Karpas-422 (cell line): ENCODE measurements around the gene SPRR3. TPM values are rescaled to one million over a fixed set of nuclear protein-coding genes. Genes with fewer than 3 reads are reported as not detected.
"Not testable (repeated sequence)": the region's sequence is repeated elsewhere in the genome, so short reads cannot be mapped to it uniquely, and the experiment has no call there.

ENCODE experiments used
- DNase-seq: peaks from one replicate; pipeline ENCODE4 v3.0.0-alpha.2; 2015
- H2AFZ ChIP-seq: fragments of 200-600 bp; sonication (generic); 2 replicates; pipeline ENCODE4 v1.6.1; 2014; ENCODE audit warnings: antibody characterized with exemption, low read length, mixed read lengths
- H3K27ac ChIP-seq: fragments of 200-600 bp; sonication (generic); 2 replicates; pipeline ENCODE4 v1.5.1; 2014; ENCODE audit warnings: mild to moderate bottlenecking, low read length, moderate library complexity
- H3K27me3 ChIP-seq: fragments of 200-600 bp; sonication (generic); 2 replicates; pipeline ENCODE4 v1.6.1; 2014; ENCODE audit warnings: low read length, mixed read lengths
- H3K36me3 ChIP-seq: fragments of 200-600 bp; sonication (generic); 2 replicates; pipeline ENCODE4 v1.6.1; 2014; ENCODE audit warnings: low read length, mixed read lengths; ENCODE audit not compliant: insufficient read depth
- H3K4me1 ChIP-seq: fragments of 200-600 bp; sonication (generic); 2 replicates; pipeline ENCODE4 v1.6.1; 2014; ENCODE audit warnings: mild to moderate bottlenecking, low read length, mixed read lengths
- H3K4me2 ChIP-seq: fragments of 200-600 bp; sonication (generic); 2 replicates; pipeline ENCODE4 v1.6.1; 2014; ENCODE audit warnings: low read length, low read depth, mild to moderate bottlenecking; ENCODE audit not compliant: poor library complexity, severe bottlenecking
- H3K4me3 ChIP-seq: fragments of 200-600 bp; sonication (generic); 2 replicates; pipeline ENCODE4 v1.5.1; 2014; ENCODE audit warnings: mild to moderate bottlenecking, antibody characterized with exemption, low read length, mixed read lengths
- H3K79me2 ChIP-seq: fragments of 200-600 bp; sonication (generic); 2 replicates; pipeline ENCODE4 v1.6.1; 2014; ENCODE audit warnings: mild to moderate bottlenecking, low read length, mixed read lengths
- H3K9ac ChIP-seq: fragments of 200-600 bp; sonication (generic); 2 replicates; pipeline ENCODE4 v1.6.0; 2014; ENCODE audit warnings: low read length
- H3K9me2 ChIP-seq: fragments of 200-600 bp; sonication (generic), shearing (Covaris generic); replicated peaks from 2 replicates; pipeline ENCODE4 v1.6.0; 2014; ENCODE audit warnings: mild to moderate bottlenecking, low read length, moderate library complexity; ENCODE audit not compliant: insufficient read depth
- H3K9me3 ChIP-seq: fragments of 300-700, 200-600 bp; sonication (generic); 2 replicates; pipeline ENCODE4 v1.6.1; 2014; ENCODE audit warnings: low read length, mixed read lengths
- H4K20me1 ChIP-seq: fragments of 200-600 bp; sonication (generic); 2 replicates; pipeline ENCODE4 v1.6.1; 2014; ENCODE audit warnings: mild to moderate bottlenecking, antibody characterized with exemption, low read length, low read depth; ENCODE audit not compliant: insufficient read depth
- total RNA-seq: library from RNA; depleted of rRNA; stranded (reverse); fragments of >200 nt; shearing (Covaris generic); gene quantifications from 2 replicates; pipeline ENCODE4 v1.2.3, GENCODE V29; 2014; ENCODE audit warnings: low replicate concordance

The SPRR3 gene
- total RNA-seq, 1 experiment from 2014 or later = not detected

DNA sequence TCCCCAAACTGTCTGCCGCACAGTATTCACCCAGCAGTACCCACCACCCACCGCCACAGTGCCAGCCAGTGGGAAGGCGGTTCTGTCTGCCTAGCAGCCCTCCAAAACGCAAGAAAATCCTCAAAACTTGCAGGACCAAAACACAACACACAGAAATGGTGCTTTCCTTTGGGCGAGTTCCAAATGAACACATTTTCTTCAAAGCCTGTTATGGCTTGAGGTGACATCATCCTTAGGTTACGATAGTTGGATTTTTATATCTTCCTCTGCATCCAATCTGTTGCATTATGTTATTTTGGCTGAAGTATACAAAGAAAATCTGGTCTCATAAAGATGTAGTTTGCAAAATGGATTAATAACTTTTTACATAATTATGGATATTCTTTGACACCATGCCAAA lies 8.4 kb upstream of the SPRR3 start:
- Histone ChIP-seq H3K4me3 (no peak overlapping the region), H3K27me3 (no peaks in the 10 kb centered on the region), H3K79me2 (no peaks in the 10 kb centered on the region), H3K9me2 (no peaks in the 10 kb centered on the region), H3K9ac (no peak overlapping the region), H4K20me1 (no peaks in the 10 kb centered on the region), H2AFZ (no peak overlapping the region), H3K4me1 (0 out of 2 replicates have a peak, but pooled peaks cover 4% of the 10 kb centered on the region), H3K4me2 (no peak overlapping the region), H3K9me3 (no peaks in the 10 kb centered on the region), H3K36me3 (no peaks in the 10 kb centered on the region), H3K27ac (no peak overlapping the region)
- DNase-seq = no peak

DNA sequence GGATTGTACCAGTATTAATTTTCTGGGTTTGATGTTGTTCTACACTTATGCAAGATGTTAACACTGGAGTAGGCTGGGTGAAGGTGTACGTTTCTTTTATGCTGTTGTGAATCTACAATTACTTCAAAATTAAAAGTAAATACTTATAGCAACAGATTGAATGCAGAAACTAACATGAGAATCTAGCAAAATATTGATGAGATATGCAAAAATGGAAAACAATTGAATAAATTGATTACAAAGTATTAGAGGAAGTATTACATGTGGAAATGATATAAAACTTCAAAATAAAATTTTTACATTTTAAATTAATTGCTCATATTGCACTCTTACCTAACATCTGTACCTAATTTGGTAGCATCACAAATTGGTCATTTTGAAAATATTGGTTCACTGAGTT lies 5.7 kb upstream of the SPRR3 start:
- Histone ChIP-seq H3K9me3 (no peaks in the 10 kb centered on the region), H2AFZ (no peak overlapping the region), H3K4me2 (no peak overlapping the region), H3K79me2 (no peaks in the 10 kb centered on the region), H4K20me1 (no peaks in the 10 kb centered on the region), H3K27me3 (no peaks in the 10 kb centered on the region), H3K9ac (no peak overlapping the region), H3K4me3 (no peak overlapping the region), H3K36me3 (no peaks in the 10 kb centered on the region), H3K27ac (no peak overlapping the region), H3K9me2 (no peaks in the 10 kb centered on the region), H3K4me1 (no peaks in the 10 kb centered on the region)
- no peak for DNase-seq

DNA sequence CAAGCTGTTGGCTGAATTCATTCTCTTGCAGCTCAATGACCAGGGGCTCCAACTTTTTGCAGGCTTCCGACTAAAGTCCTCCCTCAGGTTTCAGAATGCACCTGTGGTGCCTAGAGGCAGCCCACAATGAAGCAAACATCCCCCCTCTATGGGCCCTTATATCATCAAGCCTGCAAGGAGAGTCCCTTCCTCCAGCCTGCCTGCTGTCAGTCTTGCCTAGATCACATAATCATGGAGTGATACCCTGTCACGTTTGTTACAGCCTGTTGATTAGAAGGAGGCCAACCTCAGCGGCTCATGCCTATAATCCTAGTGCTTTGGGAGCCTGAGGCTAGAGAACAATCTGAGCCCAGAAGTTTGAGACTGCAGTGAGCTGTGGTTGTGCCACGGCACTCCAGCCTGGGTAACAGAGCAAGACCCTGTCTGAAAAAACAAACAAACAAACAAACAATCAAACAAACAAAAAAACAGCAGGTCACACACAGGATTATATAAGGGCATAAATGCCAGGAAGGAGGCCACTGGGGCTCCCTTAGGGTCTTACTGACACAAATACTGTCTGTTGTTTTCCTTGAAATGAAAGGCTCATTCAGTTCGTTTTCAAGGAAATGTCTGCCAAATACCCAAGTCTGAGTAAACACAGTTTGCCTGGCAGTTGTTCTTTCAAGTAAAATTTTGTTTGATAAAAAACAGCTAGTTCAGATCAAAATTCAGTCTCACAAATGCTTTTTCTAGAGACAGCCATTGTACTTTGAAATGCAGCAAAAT lies 4.7 kb upstream of the SPRR3 start:
- Histone ChIP-seq H3K4me1 (no peaks in the 10 kb centered on the region), H4K20me1 (no peaks in the 10 kb centered on the region), H3K9me3 (no peaks in the 10 kb centered on the region), H3K27ac (no peak overlapping the region), H3K9ac (no peak overlapping the region), H3K4me3 (no peak overlapping the region), H3K9me2 (no peaks in the 10 kb centered on the region), H2AFZ (no peak overlapping the region), H3K4me2 (no peak overlapping the region), H3K27me3 (no peaks in the 10 kb centered on the region), H3K36me3 (no peaks in the 10 kb centered on the region), H3K79me2 (no peaks in the 10 kb centered on the region)
- DNase-seq = no peak

DNA sequence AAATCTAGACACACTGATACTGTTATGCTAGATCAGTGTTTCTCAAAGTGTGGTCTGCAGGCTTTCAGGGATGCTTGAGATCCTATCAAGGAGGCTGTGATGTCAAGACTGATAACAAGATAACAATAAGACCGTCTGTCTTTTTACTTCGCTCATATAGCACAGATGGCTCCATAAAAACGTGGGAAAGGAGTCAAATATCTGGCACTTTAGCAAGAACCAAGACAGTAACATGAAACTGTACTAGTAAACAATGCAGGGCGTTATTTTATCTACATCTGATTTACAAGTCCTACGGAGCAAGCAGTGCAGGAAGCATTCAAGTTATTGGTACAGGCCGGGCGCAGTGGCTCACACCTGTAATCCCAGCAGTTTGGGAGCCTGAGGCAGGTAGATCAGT lies 3.6 kb upstream of the SPRR3 start:
- H2AFZ ChIP-seq = no peak overlapping the region
- H3K27me3 ChIP-seq = no peaks in the 10 kb centered on the region
- H3K27ac ChIP-seq = no peak overlapping the region
- no peak overlapping the region for H3K9ac ChIP-seq
- no peak overlapping the region for H3K4me2 ChIP-seq
- H4K20me1 ChIP-seq = no peaks in the 10 kb centered on the region
- no peaks in the 10 kb centered on the region for H3K9me3 ChIP-seq
- H3K79me2 ChIP-seq = no peaks in the 10 kb centered on the region
- H3K9me2 ChIP-seq = no peaks in the 10 kb centered on the region
- no peak for DNase-seq
- H3K4me1 ChIP-seq = peaks cover 8% of the 10 kb centered on the region
- H3K4me3 ChIP-seq = no peak overlapping the region
- H3K36me3 ChIP-seq = no peaks in the 10 kb centered on the region

DNA sequence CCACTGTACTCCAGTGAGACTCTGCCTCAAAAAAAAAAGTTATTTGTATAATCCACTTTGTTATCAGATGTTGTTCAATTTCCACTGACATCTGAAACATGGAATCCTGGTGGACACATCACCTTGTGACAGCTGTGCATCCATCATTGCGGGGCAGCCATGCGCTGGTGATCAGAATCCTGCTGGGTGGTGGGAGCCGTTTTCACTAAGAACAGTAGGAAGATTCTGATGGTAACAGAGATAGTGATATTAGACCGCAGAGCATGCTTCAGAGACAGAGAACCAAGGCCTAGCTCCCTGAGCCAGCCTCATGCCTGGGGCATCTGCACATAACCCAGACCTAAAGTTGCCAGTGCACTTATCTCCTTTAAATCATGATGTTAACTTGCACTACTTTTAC lies 3.1 kb upstream of the SPRR3 start:
- H3K79me2 ChIP-seq = no peaks in the 10 kb centered on the region
- peaks cover 8% of the 10 kb centered on the region for H3K4me1 ChIP-seq
- H3K9ac ChIP-seq = no peak overlapping the region
- no peaks in the 10 kb centered on the region for H3K9me3 ChIP-seq
- H4K20me1 ChIP-seq = no peaks in the 10 kb centered on the region
- no peaks in the 10 kb centered on the region for H3K36me3 ChIP-seq
- H3K4me2 ChIP-seq = no peak overlapping the region
- H3K27me3 ChIP-seq = no peaks in the 10 kb centered on the region
- H3K4me3 ChIP-seq = no peak overlapping the region
- no peak overlapping the region for H2AFZ ChIP-seq
- DNase-seq = no peak
- H3K27ac ChIP-seq = no peak overlapping the region
- no peaks in the 10 kb centered on the region for H3K9me2 ChIP-seq

DNA sequence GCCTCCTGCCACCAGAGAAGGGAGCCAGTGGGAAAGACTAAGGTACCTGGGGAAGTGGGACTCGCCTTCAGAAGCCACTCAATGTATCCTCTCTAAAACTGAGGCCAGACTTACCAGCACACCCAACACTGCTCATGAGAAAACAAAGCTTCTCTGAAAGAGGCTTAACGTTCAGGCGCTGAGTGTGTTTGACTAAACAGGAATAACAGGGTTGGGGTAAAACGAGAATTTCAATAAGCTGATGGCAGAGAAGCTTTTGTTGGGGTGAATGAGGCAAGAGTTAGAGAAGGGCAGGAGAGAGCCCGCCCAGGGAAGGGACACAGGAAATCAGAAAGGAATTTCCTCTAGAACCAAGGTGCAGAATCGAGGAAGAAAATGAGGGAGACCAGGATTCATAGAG lies 1.7 kb upstream of the SPRR3 start:
- no peak overlapping the region for H3K4me3 ChIP-seq
- H4K20me1 ChIP-seq = no peaks in the 10 kb centered on the region
- no peak overlapping the region for H3K4me2 ChIP-seq
- H3K36me3 ChIP-seq = no peaks in the 10 kb centered on the region
- no peaks in the 10 kb centered on the region for H3K9me2 ChIP-seq
- H3K27me3 ChIP-seq = no peaks in the 10 kb centered on the region
- H2AFZ ChIP-seq = no peak overlapping the region
- peaks cover 8% of the 10 kb centered on the region for H3K4me1 ChIP-seq
- no peak overlapping the region for H3K9ac ChIP-seq
- no peaks in the 10 kb centered on the region for H3K9me3 ChIP-seq
- no peak overlapping the region for H3K27ac ChIP-seq
- DNase-seq = no peak
- H3K79me2 ChIP-seq = no peaks in the 10 kb centered on the region

DNA sequence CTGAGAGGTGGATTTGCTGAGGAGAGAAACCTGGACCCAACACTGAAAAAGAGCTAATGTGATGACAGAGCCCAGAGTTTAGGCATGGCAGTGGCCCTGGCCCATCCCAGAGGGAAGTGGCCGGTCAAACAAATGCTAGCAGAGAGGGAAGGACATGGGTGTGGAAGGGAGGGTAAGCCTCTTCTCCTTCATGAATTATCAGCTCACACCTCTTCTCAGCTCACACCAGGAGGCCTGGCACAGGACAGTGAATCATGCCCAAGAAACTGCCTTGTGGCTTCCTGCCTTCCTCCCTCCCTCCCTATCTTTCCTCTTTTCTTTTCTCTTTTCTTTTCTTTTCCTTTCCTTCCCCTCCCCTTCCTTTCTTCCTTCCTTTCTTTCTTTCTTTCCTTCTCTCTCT lies 1.3 kb upstream of the SPRR3 start:
- H3K4me2 ChIP-seq = no peak overlapping the region

DNA sequence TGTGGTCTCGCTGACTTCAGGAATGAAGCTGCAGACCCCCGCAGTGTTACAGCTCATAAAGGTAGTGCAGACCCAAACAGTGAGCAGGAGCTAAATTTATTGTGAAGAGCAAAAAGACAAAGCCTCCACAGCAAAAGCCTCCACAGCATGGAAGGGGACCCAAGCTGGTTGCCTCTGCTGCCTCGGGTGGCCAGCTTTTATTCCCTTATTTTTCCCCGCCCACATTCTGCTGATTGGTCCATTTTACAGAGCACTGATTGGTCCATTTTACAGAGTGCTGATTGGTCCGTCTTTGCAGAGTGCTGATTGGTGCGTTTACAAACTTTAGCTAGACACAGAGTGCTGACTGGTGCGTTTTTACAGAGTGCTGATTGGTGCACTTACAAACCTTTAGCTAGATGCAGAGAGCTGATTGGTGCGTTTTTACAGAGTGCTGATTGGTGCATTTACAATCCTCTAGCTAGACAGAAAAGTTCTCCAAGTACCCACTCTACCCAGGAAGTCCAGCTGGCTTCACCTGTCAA lies 9.7 kb downstream of the SPRR3 start:
- not testable (repeated sequence) for H3K4me2 ChIP-seq, H3K9me3 ChIP-seq, H3K79me2 ChIP-seq, H2AFZ ChIP-seq, H3K36me3 ChIP-seq, H3K9ac ChIP-seq, H4K20me1 ChIP-seq, H3K4me1 ChIP-seq, H3K4me3 ChIP-seq, H3K9me2 ChIP-seq, H3K27me3 ChIP-seq, H3K27ac ChIP-seq
- DNase-seq = peak; percentile 53

More for the DNA sequence above, 1.3 kb upstream of the SPRR3 start:
- no peaks in the 10 kb centered on the region for H3K79me2 ChIP-seq
- H3K4me1 ChIP-seq = peaks cover 8% of the 10 kb centered on the region
- DNase-seq = no peak
- no peak overlapping the region for H3K27ac ChIP-seq
- no peaks in the 10 kb centered on the region for H4K20me1 ChIP-seq
- no peak overlapping the region for H3K9ac ChIP-seq
- no peak overlapping the region for H3K4me3 ChIP-seq
- no peaks in the 10 kb centered on the region for H3K36me3 ChIP-seq
- H3K9me3 ChIP-seq = no peaks in the 10 kb centered on the region
- no peaks in the 10 kb centered on the region for H3K9me2 ChIP-seq
- H2AFZ ChIP-seq = no peak overlapping the region
- no peaks in the 10 kb centered on the region for H3K27me3 ChIP-seq
